ENCODE results near the gene NPPA. TPM values are rescaled to one million over a fixed set of nuclear protein-coding genes. Genes with fewer than 3 reads are reported as not detected.
A peak's percentile ranks its signal among the peaks of the same experiment; 100 is the strongest.
"Not testable (repeated sequence)": the region's sequence is repeated elsewhere in the genome, so short reads cannot be mapped to it uniquely, and the experiment has no call there.

The NPPA gene
- total RNA-seq (2014; rRNA removed; shearing (Covaris generic)), result not detected in 2 replicates

DNA sequence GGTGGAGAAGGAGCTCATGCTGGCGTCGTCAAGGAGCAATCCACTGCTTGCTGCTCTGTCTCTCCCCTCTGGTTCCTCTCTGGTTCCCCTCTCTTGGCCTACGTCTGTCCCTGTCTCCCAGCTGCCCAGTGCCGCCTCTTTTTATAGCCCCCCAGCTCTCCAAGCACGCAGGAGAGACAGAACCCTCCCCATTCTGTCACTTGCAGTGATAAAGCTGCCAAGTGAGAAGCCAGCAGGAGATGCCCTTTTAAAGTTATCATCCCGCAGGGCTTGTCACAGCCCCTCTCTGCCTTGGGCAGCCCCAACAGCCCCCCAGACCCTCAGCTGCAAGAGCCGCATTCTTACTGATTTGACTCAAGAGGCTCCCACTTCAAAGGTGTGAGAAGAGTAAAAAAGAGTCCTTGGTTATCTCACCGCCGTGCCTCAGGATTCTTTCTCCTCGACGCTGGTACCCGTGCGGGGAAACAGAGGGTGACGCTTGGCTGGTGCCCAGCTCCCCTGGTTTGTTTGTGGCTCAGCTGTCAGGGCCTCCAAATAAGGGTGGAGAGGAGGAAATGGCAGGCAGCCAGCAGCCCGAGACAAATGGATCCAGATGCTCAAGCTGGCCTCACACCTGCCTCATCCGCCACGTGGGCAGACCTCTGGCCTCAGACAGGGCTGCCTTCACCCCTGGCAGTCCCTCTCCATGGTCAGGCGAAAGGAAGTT lies at the start of gene NPPA:
Gene NPPA (minus strand): TSS at position 117 of the 706 bp plus-strand sequence. CDS start 99 bp downstream, at position 18.
- peak; percentile 40 for DNase-seq (ENCODE audit: low read depth)

DNA sequence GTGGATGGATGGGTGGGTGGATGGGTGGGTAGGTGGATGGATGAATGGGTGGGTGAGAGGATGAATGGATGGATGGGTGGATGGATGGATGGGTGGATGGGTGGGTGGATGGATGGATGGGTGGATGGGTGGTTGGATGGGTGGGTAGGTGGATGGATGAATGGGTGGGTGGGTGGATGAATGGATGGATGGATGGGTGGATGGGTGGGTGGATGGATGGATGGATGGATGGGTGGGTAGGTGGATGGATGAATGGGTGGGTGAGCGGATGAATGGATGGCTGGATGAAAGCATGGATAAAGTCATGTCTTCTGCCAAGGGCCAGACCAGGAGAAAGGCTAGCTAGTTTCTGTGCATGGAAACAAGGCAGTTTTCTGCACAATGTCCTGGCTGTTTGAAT lies 46.9 kb upstream of the NPPA start:
- DNase-seq (ENCODE audit: low read depth), result not testable (repeated sequence)

DNA sequence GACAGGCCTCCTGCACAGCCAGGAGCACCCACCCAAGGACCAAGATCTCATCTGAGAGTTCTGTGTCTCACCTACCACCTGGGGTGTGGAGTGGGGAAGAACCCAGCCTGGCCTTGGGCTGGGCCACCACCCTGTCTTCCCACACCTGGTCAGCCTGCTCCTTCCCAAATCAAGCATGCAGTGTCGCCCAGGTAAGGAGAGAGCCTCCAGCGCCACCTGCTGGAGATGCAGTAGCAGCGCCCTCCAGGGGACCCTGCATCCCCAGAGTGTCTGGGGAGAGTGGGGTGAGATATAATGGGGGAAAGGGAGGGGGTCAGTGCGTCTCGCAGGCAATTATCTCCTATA lies 46.3 kb upstream of the NPPA start:
- DNase-seq (ENCODE audit: low read depth), result peak; percentile 28

DNA sequence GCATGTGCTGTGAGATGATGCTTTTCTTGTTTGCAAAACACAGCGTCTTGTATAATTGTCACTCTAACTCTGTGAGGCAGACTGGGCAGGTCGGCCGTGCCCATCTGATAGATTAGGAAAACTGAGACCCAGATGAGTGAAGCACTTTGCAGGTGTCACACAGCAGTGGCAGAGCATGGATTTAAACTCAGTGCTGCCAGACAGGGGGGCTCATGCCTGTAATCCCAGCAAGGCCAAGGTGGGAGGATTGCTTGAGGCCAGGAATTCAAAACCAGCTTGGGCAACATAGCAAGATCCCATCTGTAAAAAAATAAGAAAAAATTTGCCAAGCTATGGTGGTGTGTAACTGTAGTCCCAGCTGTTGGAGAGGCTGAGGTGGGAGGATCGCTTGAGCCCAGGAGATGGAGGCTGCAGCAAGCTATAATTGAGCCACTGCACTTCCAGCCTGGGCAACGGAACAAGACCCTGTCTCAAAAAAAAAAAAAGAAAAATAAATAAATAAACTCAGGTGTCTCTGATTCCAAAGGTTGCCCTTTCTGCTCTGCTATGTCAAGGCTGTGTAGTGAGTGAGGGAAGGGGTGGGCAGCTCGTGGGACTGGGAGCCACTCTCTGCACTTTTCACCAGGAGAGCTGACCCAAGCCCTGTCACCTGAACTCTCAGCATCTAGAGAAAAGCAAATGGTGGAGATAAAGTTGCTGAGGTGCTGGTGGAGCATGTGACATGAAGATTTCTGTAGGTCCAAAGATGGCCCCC lies 44.0 kb upstream of the NPPA start:
- DNase-seq (ENCODE audit: low read depth), result no peak

DNA sequence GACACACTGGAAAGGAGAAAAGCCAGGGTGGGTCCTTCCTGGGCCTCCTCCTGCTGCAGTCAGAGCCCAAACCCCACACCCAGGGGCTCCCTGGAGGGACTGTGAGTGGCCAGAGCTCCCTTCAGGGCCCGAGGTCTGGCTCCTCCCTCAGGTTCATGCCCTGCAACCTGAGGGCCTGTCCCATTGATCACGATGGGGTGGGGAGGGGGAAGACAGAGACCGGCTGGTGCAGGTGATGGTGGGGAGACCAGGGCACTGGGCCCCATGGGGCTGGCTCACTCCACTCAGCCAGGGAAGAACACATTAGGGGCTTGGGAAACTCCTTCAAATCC lies 41.3 kb upstream of the NPPA start:
- DNase-seq (ENCODE audit: low read depth), result no peak

DNA sequence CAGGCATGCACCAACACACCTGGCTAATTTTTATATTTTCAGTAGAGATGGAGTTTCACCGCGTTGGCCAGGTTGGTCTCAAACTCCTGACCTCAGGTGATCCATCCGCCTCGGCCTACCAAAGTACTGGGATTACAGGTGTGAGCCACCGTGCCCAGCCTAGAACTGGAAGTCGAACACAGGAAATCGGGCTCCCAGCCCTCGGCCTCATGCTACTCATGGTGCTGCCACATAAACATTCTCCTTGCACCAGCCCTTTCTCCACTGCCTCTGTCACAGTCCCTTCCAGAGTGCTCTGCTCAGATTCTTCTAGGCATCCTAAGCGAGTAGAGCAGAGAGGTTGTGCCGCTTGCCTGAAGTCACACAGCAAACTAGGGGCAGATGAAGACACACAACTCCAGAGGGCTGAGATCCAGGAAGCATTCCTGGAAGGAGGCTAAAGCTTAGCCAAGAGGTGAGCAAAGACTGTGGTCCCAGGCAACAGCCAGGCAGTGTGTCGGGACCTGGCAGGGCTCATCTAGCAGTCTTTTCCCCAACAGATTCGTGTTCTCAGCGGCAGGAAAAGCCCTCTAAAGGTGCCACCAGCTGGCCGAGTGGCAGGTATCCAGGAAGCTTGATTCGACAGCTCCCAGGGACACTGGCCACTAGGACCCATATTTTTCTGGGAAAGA lies 40.8 kb upstream of the NPPA start:
- no peak for DNase-seq (ENCODE audit: low read depth)

DNA sequence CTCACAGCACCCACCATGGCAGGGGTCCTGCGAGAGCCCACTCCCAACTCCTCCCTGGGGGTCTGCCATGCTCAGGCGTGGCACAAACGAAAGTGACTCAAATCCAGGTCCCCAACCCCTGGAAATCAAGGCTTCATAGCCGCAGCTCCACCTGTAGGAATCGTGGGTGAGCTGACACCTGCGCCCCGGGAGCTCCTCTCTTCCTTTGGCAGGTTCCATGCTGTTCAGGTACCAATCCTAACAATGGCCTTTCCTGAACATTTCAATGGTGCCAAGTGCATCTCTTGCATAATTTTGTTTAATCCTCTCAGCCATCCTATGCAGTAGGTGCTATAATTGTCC lies 40.1 kb upstream of the NPPA start:
- no peak for DNase-seq (ENCODE audit: low read depth)

DNA sequence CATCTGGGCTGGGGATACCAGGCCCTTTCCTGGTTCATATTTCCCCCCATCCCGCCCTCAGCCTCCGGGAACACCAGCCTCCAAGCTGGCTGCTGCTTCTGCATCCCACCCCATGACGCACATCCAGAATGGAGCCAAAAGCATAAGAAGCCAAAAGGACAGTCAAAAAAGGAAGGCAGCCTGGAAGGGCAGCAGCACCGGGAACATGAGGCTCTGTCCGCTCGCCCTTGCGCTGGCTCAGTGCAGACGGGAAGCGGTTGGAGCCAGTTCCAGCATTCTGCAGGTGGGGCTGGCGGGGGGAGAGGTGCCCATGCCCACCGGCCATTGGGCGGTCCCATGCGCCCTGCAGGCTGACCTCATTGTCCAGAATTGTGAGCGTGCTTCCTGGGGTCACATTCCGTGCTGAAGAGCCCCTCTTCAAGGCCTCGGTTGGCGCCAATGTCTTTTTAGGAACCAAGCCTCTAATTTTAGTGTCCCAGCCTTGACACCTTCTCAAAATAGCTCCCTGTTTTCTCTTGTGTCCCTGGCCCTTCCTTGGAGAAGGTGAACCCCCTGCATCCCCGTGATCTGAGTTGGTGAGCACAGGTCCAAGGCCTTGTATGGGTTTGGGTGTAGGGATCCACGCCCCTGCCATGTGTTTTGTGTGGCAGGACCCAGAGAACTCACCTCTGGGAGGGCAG lies 39.5 kb upstream of the NPPA start:
- no peak for DNase-seq (ENCODE audit: low read depth)

DNA sequence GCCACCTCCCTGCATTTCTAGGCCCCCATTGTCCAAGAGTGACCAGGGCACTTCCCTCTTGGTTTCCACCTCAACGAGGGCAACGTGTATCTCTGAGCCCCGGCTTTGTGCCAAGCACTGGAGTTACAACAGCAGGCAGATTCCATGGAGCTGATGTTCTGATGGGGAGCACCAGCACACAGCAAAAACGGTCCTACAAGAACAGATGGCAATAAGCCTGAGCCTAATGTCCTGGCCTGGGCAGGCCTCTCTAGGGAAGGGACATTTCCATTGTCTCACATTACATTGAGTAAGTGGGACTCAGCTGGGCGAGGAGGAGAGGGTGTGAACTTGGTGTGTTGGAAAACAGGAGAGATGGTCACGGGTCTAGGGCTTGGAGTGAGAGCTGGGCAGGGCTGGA lies 38.3 kb upstream of the NPPA start:
- DNase-seq (ENCODE audit: low read depth), result no peak

DNA sequence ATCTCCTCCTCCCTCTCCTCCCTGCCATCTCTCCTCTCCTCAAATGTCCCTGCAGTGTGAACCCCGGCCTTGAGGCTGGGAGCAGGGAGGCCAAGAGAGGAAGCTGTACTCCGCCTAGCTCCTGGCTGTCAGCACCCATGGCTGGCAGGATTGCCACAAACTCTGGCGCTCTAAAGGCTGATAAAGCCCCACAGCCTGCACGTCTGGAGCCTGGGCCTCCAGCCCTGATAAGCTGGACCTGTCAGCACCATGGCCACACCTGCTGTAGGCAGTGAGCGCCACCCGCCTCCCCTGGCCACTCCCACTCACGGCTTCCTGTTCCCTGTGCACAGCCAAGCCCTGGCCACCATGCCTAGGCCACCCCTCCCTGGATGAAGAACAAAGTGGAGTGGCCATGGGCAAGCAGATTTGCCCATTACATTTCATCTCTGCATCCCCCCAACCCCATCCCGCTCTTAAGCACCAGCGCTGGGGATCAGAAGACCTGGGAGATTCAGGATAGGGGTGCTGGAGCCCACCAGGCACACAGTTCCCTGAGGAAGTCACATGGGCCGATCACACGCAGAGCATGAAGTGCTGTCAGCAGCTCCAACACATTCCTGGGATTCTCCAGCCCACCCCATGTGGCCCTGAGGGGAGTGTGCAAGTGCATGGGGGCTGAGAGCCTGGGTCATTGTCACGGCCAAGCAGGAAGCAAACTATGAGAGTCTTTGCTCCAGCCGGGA lies 35.4 kb upstream of the NPPA start:
- no peak for DNase-seq (ENCODE audit: low read depth)

DNA sequence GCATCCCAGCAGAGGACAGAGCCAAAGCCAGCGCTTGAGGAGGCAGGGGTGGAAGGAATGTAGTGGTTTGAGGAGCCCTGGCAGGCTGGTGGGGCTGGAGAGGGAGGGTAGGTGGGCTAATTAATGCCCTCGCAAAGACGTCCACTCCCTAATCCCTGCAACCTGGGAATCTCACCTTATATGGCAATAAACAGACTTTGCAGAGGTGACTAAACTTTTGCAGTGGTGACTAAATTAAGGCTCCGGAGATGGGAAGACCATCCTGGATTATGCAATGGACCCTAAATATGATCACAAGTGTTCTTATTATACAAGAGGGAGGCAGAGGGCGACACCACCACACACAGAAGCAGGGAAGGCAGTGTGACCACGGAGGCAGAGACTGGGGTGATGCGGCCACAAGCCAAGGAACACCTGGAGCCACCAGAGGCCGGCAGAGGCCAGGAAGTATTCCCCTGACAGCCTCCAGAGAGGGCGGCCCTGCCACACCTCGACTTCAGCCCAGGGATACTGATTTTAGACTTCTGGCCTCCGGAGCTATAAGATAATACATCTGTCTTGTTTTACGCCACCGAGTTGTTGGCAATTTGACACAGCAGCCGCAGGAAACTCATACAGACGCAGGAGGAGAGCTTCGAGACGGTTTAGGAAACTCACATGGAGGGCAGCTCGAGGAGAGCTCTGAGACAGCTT lies 34.3 kb upstream of the NPPA start:
- no peak for DNase-seq (ENCODE audit: low read depth)

DNA sequence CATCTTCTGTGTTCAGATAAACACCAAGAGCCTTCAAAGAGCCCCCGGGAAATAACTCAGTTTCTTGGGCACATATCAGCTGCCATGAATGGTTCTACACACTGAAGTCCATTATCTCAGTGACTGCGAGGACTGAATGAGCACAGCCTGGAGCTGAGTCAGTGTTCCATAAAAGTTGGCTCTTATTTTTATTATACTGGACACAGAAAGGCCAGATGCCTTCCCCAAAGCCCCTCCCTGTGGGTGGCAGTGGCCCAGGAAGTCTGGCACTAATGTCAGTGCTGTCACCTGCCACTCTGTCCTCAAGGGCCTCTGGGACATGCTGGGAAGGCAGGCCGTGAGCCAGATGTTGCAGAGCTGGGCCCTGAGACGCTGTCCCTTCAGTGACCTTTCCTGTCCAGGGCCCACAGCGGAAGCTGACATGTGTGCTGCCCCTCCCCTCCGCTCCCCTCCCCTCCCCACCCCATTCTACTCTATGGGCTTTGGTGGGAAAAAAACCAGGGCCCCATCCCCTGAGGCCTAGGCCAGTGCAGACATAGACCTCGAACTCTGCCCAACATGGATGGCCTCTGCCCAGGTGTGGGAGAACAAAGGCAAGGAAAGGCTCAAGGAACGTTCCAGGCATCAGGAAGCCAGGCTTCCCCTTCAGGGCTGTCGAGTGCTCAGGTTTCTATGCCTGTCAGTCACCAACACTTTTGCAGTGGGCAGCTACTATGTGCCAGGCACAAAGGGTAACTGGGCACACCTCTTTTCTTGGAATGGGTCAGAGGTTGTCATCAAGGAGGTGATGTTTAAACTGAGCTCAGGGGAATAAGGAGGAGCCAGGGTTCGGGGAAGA lies 33.5 kb upstream of the NPPA start:
- peak; percentile 43 for DNase-seq (ENCODE audit: low read depth)

DNA sequence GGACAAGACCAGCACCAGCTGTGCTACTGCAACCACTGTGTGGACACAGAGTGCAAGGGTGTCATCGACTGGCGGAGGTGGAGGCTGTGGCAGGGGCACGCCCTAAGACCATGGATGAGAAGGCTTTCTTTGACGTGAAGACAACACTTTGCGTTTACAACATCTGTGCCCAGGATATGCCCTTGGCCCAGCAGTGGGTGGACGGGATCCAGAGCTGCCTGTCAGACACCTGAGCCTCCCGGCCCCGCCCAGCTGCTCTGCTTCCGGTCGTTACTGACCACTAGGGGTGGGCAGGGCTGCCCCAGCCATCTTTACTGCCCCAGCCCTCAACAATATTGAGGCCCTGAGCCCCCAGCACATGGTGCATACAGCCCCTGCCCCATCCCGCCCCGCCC lies 32.6 kb upstream of the NPPA start:
- no peak for DNase-seq (ENCODE audit: low read depth)

DNA sequence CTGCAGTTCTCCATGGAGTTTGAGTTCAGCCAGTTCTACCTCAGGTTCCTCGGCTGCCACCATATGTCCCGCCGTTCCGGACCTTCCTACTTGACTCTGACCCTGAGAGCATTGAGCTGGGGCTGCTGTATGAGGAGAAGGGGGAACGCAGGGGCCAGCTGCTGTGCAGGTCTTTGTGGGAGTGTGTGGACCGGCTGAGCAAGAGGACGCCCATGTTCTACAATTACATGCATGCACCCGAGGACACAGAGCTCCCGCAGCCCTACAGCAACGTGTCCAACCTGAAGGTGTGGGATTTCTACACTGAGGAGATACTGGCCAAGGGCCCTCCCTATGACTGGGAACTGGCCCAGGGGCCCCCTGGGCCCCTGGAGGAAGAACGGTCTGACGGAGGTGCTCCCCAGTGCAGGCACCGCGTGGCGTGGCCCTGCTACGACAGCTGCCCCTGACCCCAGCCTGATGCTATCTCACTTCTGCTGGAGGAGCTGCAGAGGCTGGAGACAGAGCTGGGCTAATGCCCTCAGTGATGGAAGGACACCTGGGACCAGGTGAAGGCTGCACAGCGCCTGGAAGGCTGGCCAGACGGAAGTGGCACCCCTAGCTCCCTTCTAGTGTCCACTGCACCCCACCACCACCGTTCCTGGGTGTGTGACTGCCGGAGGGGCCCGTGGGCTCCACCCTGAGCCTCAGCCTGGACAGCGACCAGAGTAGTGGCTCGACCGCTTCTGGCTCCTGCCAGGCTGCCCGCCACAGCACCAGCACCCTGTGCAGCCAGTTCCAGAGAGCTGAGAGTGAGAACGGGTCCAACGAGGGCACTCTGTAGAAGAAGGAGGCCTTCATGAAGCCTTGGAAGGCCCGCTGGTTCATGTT lies 32.0 kb upstream of the NPPA start:
- DNase-seq (ENCODE audit: low read depth), result no peak

DNA sequence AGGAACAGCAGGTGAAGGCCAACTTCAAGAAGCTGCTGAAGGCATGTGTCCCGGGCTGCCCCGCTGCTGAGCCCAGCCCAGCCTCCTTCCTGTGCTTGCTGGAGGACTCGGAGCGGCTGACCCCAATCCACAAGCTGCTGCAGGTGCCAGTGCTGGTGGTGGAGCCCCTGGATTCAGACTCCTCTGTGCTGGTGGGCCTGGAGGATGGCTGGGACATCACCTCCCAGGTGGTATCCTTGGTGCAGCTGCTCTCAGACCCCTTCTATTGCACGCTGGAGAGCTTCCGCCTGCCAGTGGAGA lies 31.3 kb upstream of the NPPA start:
- no peak for DNase-seq (ENCODE audit: low read depth)

DNA sequence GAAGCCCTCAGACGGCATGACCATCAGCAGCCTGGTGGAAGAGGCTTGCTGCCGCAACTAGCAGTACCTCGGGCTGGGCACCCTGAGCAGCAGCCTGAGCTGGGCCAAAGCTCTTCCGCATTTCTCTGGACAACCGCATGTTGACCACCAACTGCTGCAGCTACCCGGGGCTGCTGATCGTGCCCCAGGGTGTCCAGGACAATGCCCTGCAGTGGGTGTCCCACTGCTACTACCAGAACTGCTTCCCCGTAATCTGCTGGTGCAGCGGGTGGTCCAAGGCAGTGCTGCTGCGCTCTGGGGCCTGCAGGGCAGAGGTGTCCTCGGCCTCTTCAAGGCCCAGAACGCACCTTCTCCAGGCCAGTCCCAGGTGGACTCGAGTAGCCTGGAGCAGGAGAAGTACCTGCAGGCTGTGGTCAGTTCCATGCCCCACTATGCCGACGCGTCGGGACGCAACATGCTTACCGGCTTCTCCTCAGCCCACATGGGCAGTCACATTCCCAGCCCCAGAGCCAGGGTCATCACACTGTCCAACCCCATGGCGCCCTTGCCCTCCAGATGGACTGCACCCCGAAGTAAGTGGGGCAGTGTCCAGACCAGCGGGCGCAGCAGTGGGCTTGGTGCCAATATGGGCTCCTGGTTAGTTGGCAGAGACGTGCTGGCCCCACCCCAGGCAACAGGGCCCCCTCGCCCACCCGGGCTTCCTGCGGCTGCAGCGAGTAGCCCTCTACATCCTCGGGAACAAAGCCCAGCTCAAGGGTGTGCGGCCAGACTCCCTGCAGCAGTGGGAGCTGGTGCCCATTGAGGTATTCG lies 30.7 kb upstream of the NPPA start:
- DNase-seq (ENCODE audit: low read depth), result no peak

DNA sequence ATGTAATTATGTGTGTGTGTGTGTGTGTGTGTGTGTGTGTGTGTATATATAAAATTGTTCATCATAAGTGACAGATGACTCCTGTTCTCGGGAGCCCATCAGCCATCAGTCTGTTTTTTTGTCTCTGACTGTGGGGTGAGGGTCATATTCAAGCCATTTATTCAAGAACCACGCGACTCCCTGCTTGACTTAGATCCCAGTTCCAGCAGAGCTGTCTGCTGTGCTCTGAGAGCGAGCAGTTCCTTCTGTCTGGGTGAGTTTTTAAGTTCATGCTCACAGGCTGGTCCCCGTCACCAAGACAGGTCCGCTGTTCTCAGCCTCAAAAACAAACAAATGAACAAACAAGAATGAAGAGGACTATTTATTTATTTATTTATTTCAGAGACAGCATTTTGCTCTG lies 29.5 kb upstream of the NPPA start:
- no peak for DNase-seq (ENCODE audit: low read depth)

DNA sequence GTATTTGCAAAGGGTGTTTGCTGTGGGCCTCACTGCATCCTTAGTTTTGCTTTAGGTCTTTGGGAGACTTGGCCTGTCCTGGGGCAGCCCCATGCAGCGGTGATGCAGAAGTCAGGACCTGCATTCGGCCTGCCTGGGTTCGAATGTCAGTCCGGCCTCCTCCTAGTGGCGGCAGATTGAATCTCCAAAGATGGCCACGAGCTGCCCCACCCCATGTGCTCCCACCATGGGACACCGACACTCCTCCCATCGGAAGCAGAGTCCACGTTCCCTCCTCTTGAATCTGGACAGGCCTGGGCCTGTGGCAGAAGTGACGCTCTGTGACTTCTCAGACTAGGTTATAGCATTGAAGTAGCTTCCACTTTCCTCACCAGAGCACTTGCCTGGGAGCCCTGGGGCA lies 27.5 kb upstream of the NPPA start:
- DNase-seq (ENCODE audit: low read depth), result no peak

DNA sequence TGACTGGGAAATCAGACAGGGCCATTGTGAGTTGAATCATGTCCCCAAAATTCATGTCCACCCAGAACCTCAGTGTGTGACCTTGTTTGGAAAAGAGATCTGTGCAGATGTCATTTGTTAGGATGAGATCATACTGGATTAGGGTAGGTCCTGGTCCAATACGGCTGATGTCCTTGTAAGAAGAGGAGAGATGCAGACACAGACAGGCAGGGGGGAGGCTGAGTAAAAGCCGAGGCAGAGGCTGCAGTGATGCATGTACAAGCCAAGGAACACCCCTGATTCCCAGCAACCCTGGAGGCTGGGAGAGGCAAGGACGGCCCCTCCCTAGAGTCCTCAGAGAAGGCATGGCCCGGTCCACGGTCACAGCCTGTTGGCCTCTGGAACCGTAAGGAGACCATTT lies 27.0 kb upstream of the NPPA start:
- no peak for DNase-seq (ENCODE audit: low read depth)

All from RPMI7951 (cell line).